GM18907 (cell line): ENCODE data around the gene CASKIN2.

ENCODE experiments used
- ATAC-seq: cut with Tn5 transposase; IDR thresholded peaks from one replicate; pipeline ENCODE4 v1.9.1; 2021; ENCODE audit warnings: mild to moderate bottlenecking, moderate library complexity; ENCODE audit not compliant: unreplicated experiment

Gene CASKIN2

GRCh38 chr17:75507733-75508719 lies 7.3 kb downstream of the CASKIN2 start:
- no peak for ATAC-seq

DNA sequence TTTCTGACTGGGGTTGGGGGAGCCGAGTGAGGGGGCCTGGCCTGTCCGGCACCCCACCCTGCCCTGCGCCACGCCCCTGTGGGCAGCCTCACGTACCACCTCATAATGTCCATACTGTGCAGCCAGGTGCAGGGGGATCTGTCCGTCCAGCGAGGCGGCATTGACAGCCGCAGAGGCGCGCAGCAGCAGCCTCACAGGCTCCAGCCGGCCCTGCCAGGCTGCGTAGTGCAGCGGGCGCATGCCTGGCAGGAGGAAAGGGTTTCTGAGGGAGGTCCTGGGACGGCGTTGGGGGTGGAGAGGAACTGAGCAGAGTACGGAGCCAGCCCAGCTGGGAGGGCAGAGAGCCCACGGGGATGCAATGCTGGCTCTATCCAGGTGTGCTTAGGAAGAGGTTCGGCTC lies 8.4 kb downstream of the CASKIN2 start:
- no peak for ATAC-seq

DNA sequence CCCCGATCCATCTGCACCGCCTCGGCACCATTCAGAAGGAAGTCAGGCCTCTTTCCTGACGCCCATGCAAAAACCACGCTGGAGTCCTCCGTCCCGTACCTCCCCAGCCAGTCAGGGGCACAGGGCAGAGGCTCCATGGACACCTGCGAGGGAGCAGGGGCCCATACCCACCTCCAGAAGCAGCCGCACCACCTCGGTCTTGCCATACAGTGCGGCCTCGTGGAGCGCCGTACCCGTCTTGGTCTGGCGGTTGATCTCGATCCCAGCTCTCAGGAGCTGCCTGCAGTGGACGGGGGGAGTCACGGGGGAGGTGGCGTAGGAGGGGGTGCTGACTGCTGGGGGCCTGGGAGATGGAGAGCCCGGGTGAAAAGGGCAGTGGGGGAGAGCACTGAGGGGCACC lies 9.2 kb downstream of the CASKIN2 start:
- no peak for ATAC-seq

- no peak for ATAC-seq
Measured at GRCh38 chr17:75505640-75506039, 9.7 kb downstream of the CASKIN2 start.

- no peak for ATAC-seq
Measured at GRCh38 chr17:75505152-75505409, 10.3 kb downstream of the CASKIN2 start.

DNA sequence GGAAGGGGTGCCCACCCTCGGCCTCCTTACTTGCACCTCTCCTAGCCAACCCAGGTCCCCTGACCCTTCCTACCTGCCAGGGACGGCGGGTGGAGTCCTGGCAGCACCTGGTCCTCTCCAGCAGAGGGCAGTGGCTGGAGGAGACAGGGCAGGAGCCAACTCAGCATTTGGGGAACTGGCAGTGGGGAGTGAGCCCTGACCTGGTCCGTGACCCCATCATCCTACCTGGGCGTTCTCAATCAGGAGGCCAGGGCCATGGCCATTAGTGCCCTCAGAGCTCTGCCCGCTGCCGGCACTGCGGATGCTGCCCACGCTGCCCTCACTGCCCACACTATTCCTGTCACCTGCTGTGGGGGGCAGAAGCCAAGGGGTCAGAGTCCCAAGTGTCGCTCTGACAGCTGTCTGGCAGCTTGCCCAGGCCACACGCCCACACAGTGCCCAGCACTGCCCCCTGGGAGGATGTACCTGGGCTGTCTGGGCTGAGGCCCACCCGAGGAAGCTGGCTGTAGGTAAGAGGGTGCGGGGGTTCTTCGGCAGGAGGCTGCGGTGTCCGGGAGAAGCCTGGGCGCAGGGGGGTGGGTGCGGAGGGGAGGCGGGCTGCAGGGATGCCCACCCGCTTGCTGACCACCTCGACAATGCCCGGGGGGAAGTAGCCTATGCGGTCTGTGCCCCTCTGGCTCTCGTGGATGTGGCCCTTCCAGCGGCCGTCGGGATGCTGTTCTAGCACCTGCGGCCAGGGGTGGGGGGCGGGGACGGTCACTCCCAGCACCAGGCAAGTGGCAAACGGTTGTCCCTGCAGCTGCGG lies 10.8 kb downstream of the CASKIN2 start:
- no peak for ATAC-seq

DNA sequence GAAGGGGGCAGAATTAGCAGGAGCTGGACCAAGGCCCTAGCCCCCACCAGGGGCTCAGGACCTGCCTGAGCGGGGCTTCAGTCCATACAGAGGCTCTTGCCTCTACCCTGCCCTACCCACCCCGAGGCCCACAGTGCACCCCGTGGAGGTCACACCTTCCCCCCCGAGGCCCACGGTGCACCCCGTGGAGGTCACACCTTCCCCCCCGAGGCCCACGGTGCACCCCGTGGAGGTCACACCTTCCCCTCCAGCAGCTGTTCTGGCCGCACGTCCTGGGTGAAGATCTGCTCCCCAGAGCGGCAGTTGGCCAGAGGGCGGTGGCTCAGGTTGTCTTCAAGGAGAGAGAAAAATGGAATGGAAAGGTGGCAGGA lies 11.4 kb downstream of the CASKIN2 start:
- ATAC-seq, result no peak

DNA sequence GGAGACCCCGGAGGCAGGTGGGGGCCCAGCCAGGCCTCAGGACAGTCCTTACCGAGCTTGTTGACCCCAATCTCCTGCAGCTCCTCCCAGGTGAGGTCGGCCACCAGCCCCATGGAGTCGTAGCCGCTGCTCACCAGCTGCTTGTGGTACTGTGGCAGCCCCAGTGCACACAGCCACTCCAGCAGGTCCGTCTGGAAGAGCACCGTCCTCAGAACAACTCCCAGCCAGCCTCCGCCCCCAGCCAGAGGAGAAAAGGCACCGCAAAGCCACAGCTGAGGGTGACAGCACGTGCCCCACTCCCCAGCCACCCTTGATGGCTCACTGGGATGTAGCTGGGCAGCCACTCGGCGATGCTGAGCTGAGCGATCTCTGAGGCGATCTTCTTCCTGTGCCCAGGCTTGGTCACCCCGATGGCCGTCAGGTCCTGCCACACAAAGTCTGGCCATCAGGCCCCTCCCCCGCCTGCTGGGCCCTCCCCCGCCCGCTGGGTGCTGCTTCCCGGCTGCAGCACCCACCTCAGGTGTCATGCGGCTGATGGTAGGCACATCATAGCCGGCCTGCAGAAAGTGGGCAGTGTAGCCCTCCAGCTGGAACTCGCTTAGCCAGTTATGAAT lies 11.9 kb downstream of the CASKIN2 start:
- ATAC-seq, result no peak

GRCh38 chr17:75502721-75503329 lies 12.5 kb downstream of the CASKIN2 start:
- ATAC-seq, result no peak

GRCh38 chr17:75502072-75502720 lies 13.1 kb downstream of the CASKIN2 start:
- no peak for ATAC-seq

GRCh38 chr17:75501378-75502071 lies 13.8 kb downstream of the CASKIN2 start:
- no peak for ATAC-seq

DNA sequence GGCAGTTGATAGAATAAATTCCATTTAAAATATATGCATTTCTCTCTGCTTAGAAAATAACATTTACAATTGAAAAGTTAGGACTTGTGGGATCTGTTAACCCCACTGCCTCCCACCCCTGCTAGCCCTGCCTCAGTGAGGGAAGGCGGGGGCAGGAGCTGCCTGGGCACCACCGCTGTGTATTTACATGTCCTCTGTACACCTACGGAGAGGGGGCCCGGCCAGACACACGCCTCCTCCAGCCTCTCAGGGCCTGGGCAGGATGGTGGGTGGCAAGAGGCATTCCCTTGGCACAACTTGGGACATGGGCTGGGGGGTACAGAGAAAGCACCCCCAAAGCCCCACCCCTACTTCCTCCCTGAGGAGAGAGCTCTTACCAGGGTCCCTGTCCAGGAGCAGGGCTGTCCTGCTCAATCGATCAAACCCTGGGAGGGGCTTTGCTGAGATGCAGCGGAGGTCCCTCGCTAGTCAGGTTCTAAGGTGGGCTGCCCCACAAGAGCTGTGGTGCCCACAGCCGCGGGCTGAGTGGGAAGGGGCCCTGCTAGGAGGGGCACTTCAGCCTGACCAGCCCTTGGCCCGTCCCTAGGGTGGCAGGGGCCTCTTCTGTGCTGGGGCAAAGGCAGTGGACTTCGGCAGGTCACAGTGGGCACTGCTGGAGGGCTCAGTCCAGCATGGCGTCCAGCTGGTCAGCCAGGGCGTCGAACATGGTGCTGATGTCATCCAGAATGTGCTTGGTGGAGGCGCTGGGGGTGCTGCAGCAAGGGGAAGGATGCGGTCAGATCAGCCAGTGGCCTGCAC lies 14.7 kb downstream of the CASKIN2 start:
- no peak for ATAC-seq

GRCh38 chr17:75499313-75500022 lies 15.9 kb downstream of the CASKIN2 start:
- no peak for ATAC-seq

GRCh38 chr17:75498726-75499213 lies 16.6 kb downstream of the CASKIN2 start:
- no peak for ATAC-seq

- no peak for ATAC-seq
Measured at GRCh38 chr17:75498039-75498725, 17.2 kb downstream of the CASKIN2 start.

DNA sequence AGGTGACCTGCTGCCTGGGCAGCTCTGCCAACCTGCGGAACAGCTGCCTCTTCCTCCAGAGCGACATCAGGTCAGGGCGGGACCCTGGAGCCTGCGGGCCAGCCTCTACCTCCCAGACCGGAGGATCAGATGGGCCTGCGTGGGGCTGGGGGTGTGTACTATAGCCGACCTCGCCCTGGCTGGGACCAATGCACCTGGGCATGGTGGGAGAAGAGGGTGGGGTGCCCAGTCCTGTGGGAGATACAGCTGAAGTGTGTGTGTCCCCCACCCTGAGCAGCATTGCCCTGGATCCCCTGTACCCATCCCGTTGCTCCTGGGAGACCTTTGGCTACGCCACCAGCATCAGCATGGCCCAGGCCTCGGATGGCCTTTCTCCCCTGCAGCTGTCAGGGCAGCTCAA lies 19.3 kb downstream of the CASKIN2 start:
- ATAC-seq, result no peak

GRCh38 chr17:75494326-75494877 lies 20.9 kb downstream of the CASKIN2 start:
- ATAC-seq, result no peak
